Astrocyte (in vitro differentiated cells and primary cell): ENCODE data around the gene PICALM. TPM values are rescaled to one million over a fixed set of nuclear protein-coding genes. Genes with fewer than 3 reads are reported as not detected.

Source experiments
- DNase-seq: peaks from one replicate; pipeline ENCODE4 v3.0.0-alpha.2; 2010; ENCODE audit warnings: low read depth
- FAIRE-seq: peaks from 2 replicates; lab custom pipeline; 2011; peaks lifted over from hg19 to GRCh38; lab: Jason Lieb, UNC
- H2AFZ ChIP-seq: 2 replicates; pipeline ENCODE4 v1.6.0; 2012; ENCODE audit warnings: low read depth, low read length, inconsistent platforms
- H3K27ac ChIP-seq: 2 replicates; pipeline ENCODE4 v1.5.1; 2011; ENCODE audit warnings: low read depth, low read length, inconsistent platforms
- H3K27me3 ChIP-seq: 2 replicates; pipeline ENCODE4 v1.6.0; 2011; ENCODE audit warnings: low read length, inconsistent platforms; ENCODE audit not compliant: insufficient read depth
- H3K36me3 ChIP-seq: 2 replicates; pipeline ENCODE4 v1.5.1; 2011; ENCODE audit warnings: low read length, inconsistent platforms; ENCODE audit not compliant: insufficient read depth
- H3K4me1 ChIP-seq: 2 replicates; pipeline ENCODE4 v1.5.1; 2011; ENCODE audit warnings: low read length, inconsistent platforms; ENCODE audit not compliant: insufficient read depth
- H3K4me2 ChIP-seq: 2 replicates; pipeline ENCODE4 v1.6.0; 2012; ENCODE audit warnings: low read length, inconsistent platforms
- H3K4me3 ChIP-seq: 2 replicates; pipeline ENCODE4 v1.5.1; 2011; ENCODE audit warnings: low read depth, mild to moderate bottlenecking, low read length, inconsistent platforms; ENCODE audit not compliant: insufficient read depth
- H3K79me2 ChIP-seq: 2 replicates; pipeline ENCODE4 v1.6.0; 2012; ENCODE audit warnings: mild to moderate bottlenecking, low read length, inconsistent platforms; ENCODE audit not compliant: insufficient read depth
- H3K9ac ChIP-seq: 2 replicates; pipeline ENCODE4 v1.6.0; 2012; ENCODE audit warnings: mild to moderate bottlenecking, low read length, inconsistent platforms
- H3K9me3 ChIP-seq: 2 replicates; pipeline ENCODE4 v1.5.1; 2012; ENCODE audit warnings: low read depth, mild to moderate bottlenecking, low read length, inconsistent platforms; ENCODE audit not compliant: insufficient read depth
- H4K20me1 ChIP-seq: 2 replicates; pipeline ENCODE4 v1.6.0; 2012; ENCODE audit warnings: low read length, inconsistent platforms; ENCODE audit not compliant: insufficient read depth
- H3K27ac Mint-ChIP-seq: one replicate; pipeline ENCODE4 v1.8.0; 2021; ENCODE audit warnings: mild to moderate bottlenecking, mixed read lengths; ENCODE audit not compliant: unreplicated experiment
- H3K27me3 Mint-ChIP-seq: one replicate; pipeline ENCODE4 v1.8.0; 2021; ENCODE audit warnings: low read depth, mixed read lengths; ENCODE audit not compliant: unreplicated experiment
- H3K36me3 Mint-ChIP-seq: one replicate; pipeline ENCODE4 v1.8.0; 2021; ENCODE audit warnings: low read depth, mixed read lengths; ENCODE audit not compliant: unreplicated experiment
- H3K4me1 Mint-ChIP-seq: one replicate; pipeline ENCODE4 v1.8.0; 2021; ENCODE audit warnings: low read depth, mixed read lengths; ENCODE audit not compliant: unreplicated experiment
- H3K4me3 Mint-ChIP-seq: one replicate; pipeline ENCODE4 v1.8.0; 2021; ENCODE audit warnings: mild to moderate bottlenecking, moderate library complexity, mixed read lengths; ENCODE audit not compliant: unreplicated experiment
- H3K9me3 Mint-ChIP-seq: one replicate; pipeline ENCODE4 v1.8.0; 2021; ENCODE audit warnings: mild to moderate bottlenecking, mixed read lengths; ENCODE audit not compliant: unreplicated experiment
- EZH2 ChIP-seq: IDR thresholded peaks from 2 replicates; pipeline ENCODE4 v1.6.1; 2012; ENCODE audit warnings: mild to moderate bottlenecking, low read length, inconsistent platforms; ENCODE audit not compliant: insufficient read depth
- total RNA-seq: library from RNA; stranded (reverse); gene quantifications from 2 replicates; pipeline ENCODE4 v1.2.1, GENCODE V29; 2021
- TF ChIP-seq, protein P1 (sequence below): IDR thresholded peaks from 2 replicates; pipeline ENCODE4 v1.5.1; 2011; ENCODE audit warnings: low read depth, mild to moderate bottlenecking, inconsistent platforms, low read length, moderate library complexity; ENCODE audit not compliant: insufficient read depth

Gene PICALM
- total RNA-seq, 1 donor from 2014 or later: 260 TPM

DNA sequence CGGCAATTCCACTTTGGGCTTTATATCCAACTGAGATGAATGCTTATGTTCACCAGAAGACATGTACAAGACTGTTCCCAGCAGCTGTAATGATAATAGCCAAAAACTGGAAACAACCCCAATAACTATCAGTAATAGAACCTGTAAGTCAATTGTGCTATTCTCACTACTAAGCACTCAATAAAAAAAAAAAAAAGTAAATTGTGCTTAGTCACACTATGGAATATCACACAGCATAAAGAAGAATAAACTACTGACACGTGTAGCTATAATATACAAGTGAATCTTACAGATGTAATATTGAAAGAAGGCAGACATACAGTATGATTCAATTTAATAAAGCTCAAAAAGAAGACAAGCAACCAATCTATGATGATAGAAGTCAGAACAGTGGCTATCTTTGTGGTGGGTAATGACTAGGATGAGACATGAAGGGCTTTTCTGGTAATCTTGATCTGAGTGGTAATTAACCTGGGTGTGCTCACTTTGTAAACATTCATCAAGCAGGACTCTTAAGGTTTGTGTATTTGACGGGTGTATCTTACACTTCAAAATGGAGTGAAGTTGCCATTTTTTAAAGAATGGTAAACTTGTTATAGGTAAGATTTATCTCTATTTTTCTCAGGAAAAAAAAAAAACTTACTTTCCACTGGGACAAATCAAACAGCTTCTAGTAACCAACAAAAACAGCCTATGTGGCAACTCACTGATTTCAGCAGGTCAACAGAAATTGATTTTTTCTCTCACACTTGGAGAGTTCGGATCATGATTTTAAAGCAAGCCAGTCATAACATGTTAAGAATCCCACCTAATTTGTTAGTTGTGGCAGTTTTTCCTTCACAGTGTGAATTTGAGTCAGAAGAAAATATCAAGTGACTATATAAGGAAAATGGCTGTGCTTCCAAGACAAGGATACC is 129.5 kb downstream of the PICALM start:
- TF ChIP-seq, protein P1, sequence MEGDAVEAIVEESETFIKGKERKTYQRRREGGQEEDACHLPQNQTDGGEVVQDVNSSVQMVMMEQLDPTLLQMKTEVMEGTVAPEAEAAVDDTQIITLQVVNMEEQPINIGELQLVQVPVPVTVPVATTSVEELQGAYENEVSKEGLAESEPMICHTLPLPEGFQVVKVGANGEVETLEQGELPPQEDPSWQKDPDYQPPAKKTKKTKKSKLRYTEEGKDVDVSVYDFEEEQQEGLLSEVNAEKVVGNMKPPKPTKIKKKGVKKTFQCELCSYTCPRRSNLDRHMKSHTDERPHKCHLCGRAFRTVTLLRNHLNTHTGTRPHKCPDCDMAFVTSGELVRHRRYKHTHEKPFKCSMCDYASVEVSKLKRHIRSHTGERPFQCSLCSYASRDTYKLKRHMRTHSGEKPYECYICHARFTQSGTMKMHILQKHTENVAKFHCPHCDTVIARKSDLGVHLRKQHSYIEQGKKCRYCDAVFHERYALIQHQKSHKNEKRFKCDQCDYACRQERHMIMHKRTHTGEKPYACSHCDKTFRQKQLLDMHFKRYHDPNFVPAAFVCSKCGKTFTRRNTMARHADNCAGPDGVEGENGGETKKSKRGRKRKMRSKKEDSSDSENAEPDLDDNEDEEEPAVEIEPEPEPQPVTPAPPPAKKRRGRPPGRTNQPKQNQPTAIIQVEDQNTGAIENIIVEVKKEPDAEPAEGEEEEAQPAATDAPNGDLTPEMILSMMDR: no peak
- peaks cover 9% of the 10 kb centered on the region for H3K36me3 Mint-ChIP-seq

DNA sequence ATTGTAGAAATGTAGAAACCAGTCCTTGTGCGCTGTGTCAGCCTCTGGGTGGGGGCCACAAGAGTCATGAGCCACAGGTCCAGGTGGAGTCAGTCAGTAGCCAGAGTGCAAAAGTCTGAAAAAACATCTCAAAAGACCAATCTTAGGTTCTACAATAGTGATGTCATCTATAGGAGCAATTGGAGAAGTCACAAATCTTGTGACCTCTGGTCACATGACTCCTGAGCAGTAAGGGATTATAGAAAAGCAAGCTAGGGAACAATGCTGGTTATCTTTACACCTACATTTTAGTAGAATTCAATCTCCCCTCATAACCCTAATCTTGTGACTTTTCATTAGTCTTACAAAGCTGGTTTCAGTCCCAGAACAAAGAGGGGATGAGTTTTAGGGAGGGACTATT is 131.0 kb downstream of the PICALM start:
- peaks cover 6% of the 10 kb centered on the region for H3K9me3 Mint-ChIP-seq
- Histone ChIP-seq H3K27me3 (no peaks in the 10 kb centered on the region), H3K27ac (no peak overlapping the region), H3K9me3 (no peaks in the 10 kb centered on the region), H3K36me3 (no peaks in the 10 kb centered on the region), H3K4me3 (no peak overlapping the region), H3K4me1 (no peaks in the 10 kb centered on the region), H4K20me1 (no peaks in the 10 kb centered on the region), H3K9ac (no peak overlapping the region), H2AFZ (no peak overlapping the region), H3K79me2 (no peaks in the 10 kb centered on the region), H3K4me2 (no peak overlapping the region)
- FAIRE-seq (no peak), DNase-seq (no peak)
- peaks cover 9% of the 10 kb centered on the region for H3K36me3 Mint-ChIP-seq
- H3K27me3 Mint-ChIP-seq: no peaks in the 10 kb centered on the region
- no peak overlapping the region for H3K4me3 Mint-ChIP-seq
- no peak for TF ChIP-seq EZH2
- TF ChIP-seq, protein P1: no peak
- H3K4me1 Mint-ChIP-seq: no peaks in the 10 kb centered on the region
- H3K27ac Mint-ChIP-seq: no peak overlapping the region

More for the DNA sequence above, 129.5 kb downstream of the PICALM start:
- no peaks in the 10 kb centered on the region for H3K4me1 ChIP-seq
- no peak overlapping the region for H2AFZ ChIP-seq
- peaks cover 6% of the 10 kb centered on the region for H3K9me3 Mint-ChIP-seq
- H3K36me3 ChIP-seq: no peaks in the 10 kb centered on the region
- H3K9me3 ChIP-seq: no peaks in the 10 kb centered on the region
- H4K20me1 ChIP-seq: no peaks in the 10 kb centered on the region
- no peak overlapping the region for H3K4me2 ChIP-seq
- no peak overlapping the region for H3K27ac Mint-ChIP-seq
- H3K9ac ChIP-seq: no peak overlapping the region
- H3K4me3 ChIP-seq: no peak overlapping the region
- no peaks in the 10 kb centered on the region for H3K27me3 ChIP-seq
- no peak for DNase-seq
- H3K79me2 ChIP-seq: no peaks in the 10 kb centered on the region
- no peak for FAIRE-seq
- H3K4me3 Mint-ChIP-seq: no peak overlapping the region
- no peaks in the 10 kb centered on the region for H3K27me3 Mint-ChIP-seq
- H3K4me1 Mint-ChIP-seq: no peaks in the 10 kb centered on the region
- no peak overlapping the region for H3K27ac ChIP-seq

DNA sequence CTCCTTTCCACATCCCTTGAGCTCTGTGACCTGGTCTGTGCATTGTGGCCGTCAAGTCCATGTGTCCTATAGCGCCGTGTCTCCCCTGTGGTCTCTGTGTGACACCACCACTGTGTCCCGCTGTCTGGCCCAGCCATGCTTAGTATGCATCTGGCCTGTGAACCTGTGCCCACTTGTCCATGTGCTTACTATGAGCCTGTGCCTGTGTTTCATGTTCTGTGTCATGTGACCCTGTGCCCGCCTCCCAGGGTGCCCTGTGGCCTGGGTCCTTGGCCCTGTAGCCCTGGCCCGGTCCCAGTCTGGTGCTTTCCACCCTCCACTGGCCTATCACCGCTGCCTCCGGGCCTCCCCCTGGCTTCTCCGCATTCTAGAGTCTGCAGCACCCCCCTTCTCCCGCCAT is 133.1 kb downstream of the PICALM start:
- peaks cover 9% of the 10 kb centered on the region for H3K36me3 Mint-ChIP-seq
- no peak overlapping the region for H2AFZ ChIP-seq
- H3K9ac ChIP-seq: no peak overlapping the region
- H3K27ac Mint-ChIP-seq: no peak overlapping the region
- TF ChIP-seq EZH2: no peak
- TF ChIP-seq, protein P1: no peak
- no peaks in the 10 kb centered on the region for H3K27me3 Mint-ChIP-seq
- no peaks in the 10 kb centered on the region for H3K4me1 Mint-ChIP-seq
- no peaks in the 10 kb centered on the region for H3K79me2 ChIP-seq
- no peak for FAIRE-seq
- H3K4me1 ChIP-seq: no peaks in the 10 kb centered on the region
- DNase-seq: no peak
- no peaks in the 10 kb centered on the region for H3K9me3 ChIP-seq
- no peak overlapping the region for H3K4me3 Mint-ChIP-seq
- no peaks in the 10 kb centered on the region for H3K27me3 ChIP-seq
- H3K9me3 Mint-ChIP-seq: peaks cover 11% of the 10 kb centered on the region
- no peak overlapping the region for H3K27ac ChIP-seq
- no peaks in the 10 kb centered on the region for H3K36me3 ChIP-seq
- no peak overlapping the region for H3K4me2 ChIP-seq
- no peak overlapping the region for H3K4me3 ChIP-seq
- H4K20me1 ChIP-seq: no peaks in the 10 kb centered on the region
